Endothelial cell of umbilical vein (primary cell): ENCODE results near the gene SLC12A8. TPM values are rescaled to one million over a fixed set of nuclear protein-coding genes. Genes with fewer than 3 reads are reported as not detected.

Experiments used
- BruUV-seq: library from RNA; stranded (reverse); fragments of 400-500 nt; replicated peaks from 2 replicates; lab custom pipeline; 2021; lab: Mats Ljungman, UMichigan
- CTCF ChIA-PET: fragments of 300-600, 350-600 bp; sonication (Branson Sonifier 250); formaldehyde crosslinking; loops from one replicate; lab custom pipeline; 2021; ENCODE audit warnings: antibody characterized with exemption, inconsistent platforms; lab: Charles Lee
- POLR2A ChIA-PET: fragments of 300-600, 350-600 bp; sonication (Branson Sonifier 250); formaldehyde crosslinking; loops from one replicate; lab custom pipeline; 2021; ENCODE audit warnings: antibody characterized with exemption, inconsistent platforms; lab: Charles Lee
- DNase-seq: peaks from one replicate; pipeline ENCODE4 v3.0.0-alpha.2; 2011; ENCODE audit warnings: low read depth, low spot score
- FAIRE-seq: peaks from 2 replicates; lab custom pipeline; 2011; peaks lifted over from hg19 to GRCh38; lab: Jason Lieb, UNC
- H2AFZ ChIP-seq: 2 replicates; pipeline ENCODE4 v1.6.0; 2012; ENCODE audit warnings: low read depth, low read length, control low read depth, inconsistent platforms
- H3K27ac ChIP-seq: 2 replicates; pipeline ENCODE4 v1.5.1; 2011; ENCODE audit warnings: low read depth, mild to moderate bottlenecking, control low read depth, low read length, moderate library complexity; ENCODE audit not compliant: insufficient read depth
- H3K27me3 ChIP-seq, 2 experiments: 2 replicates each; pipeline versions ENCODE4 v1.6.0 to v1.6.1; 2011; ENCODE audit warnings: low read length in 2 of 2, mixed read lengths in 1 of 2; ENCODE audit not compliant: control insufficient read depth in 2 of 2, insufficient read depth in 2 of 2
- H3K36me3 ChIP-seq, 2 experiments: 2 replicates in 1 of 2; 3 replicates in 1 of 2; pipeline ENCODE4 v1.5.1; 2011; ENCODE audit warnings: low read length in 2 of 2, mild to moderate bottlenecking in 1 of 2, moderate library complexity in 1 of 2; ENCODE audit not compliant: control insufficient read depth in 2 of 2, insufficient read depth in 2 of 2; ENCODE audit errors: extremely low read depth in 1 of 2
- H3K4me1 ChIP-seq: 3 replicates; pipeline ENCODE4 v1.5.1; 2011; ENCODE audit warnings: mild to moderate bottlenecking, low read length; ENCODE audit not compliant: control insufficient read depth, insufficient read depth; ENCODE audit errors: extremely low read depth
- H3K4me2 ChIP-seq: 2 replicates; pipeline ENCODE4 v1.6.1; 2011; ENCODE audit warnings: low read length, control low read depth, mixed read lengths; ENCODE audit not compliant: insufficient read depth
- H3K4me3 ChIP-seq, 3 experiments: fragments of 200-600 bp in 1 of 3; sonication (generic), shearing (Covaris generic) in 1 of 3; replicated peaks in 1 of 3; 2 replicates each; pipeline ENCODE4 v1.5.1; 2011 to 2016; ENCODE audit warnings: control low read depth in 3 of 3, low read length in 3 of 3, mild to moderate bottlenecking in 2 of 3, inconsistent platforms in 1 of 3, low read depth in 1 of 3, moderate library complexity in 1 of 3; ENCODE audit not compliant: insufficient read depth in 1 of 3
- H3K79me2 ChIP-seq: 2 replicates; pipeline ENCODE4 v1.6.0; 2012; ENCODE audit warnings: low read length, inconsistent platforms; ENCODE audit not compliant: control insufficient read depth, insufficient read depth
- H3K9ac ChIP-seq: replicated peaks from 2 replicates; pipeline ENCODE3; 2011; ENCODE audit warnings: low read length, control low read depth; ENCODE audit not compliant: insufficient read depth; ENCODE audit errors: extremely low read depth
- H3K9me1 ChIP-seq: replicated peaks from 3 replicates; pipeline ENCODE4 v1.6.0; 2011; ENCODE audit warnings: mild to moderate bottlenecking, low read length; ENCODE audit not compliant: control insufficient read depth, insufficient read depth; ENCODE audit errors: extremely low read depth
- H3K9me3 ChIP-seq: replicated peaks from 2 replicates; pipeline ENCODE4 v1.5.1; 2012; ENCODE audit warnings: low read length, inconsistent platforms; ENCODE audit not compliant: control insufficient read depth, insufficient read depth
- H4K20me1 ChIP-seq: replicated peaks from 2 replicates; pipeline ENCODE3; 2011; ENCODE audit warnings: mild to moderate bottlenecking, low read length; ENCODE audit not compliant: control insufficient read depth, insufficient read depth; ENCODE audit errors: extremely low read depth
- CTCF ChIP-seq, 2 donors: IDR thresholded peaks; 1 replicate in 1 of 2; 2 replicates in 1 of 2; pipeline ENCODE4 v1.5.1; 2011; ENCODE audit warnings: low read length in 2 of 2, mild to moderate bottlenecking in 2 of 2, moderate library complexity in 2 of 2, control low read depth in 1 of 2, inconsistent platforms in 1 of 2, low read depth in 1 of 2; ENCODE audit not compliant: insufficient read depth in 1 of 2; ENCODE audit errors: extremely low read depth in 1 of 2
- EZH2 ChIP-seq: IDR thresholded peaks from 2 replicates; pipeline ENCODE4 v1.6.1; 2012; ENCODE audit warnings: borderline replicate concordance, low read depth, mild to moderate bottlenecking, moderate library complexity, low read length, inconsistent platforms; ENCODE audit not compliant: severe bottlenecking
- FOS ChIP-seq: IDR thresholded peaks from 2 replicates; pipeline ENCODE4 v1.6.1; 2011; ENCODE audit warnings: mild to moderate bottlenecking, low read length, moderate library complexity, borderline replicate concordance; ENCODE audit not compliant: insufficient read depth
- GATA2 ChIP-seq: IDR thresholded peaks from 2 replicates; pipeline ENCODE4 v1.7.0; 2011; ENCODE audit warnings: low read depth, mild to moderate bottlenecking, moderate library complexity, mixed read lengths, low read length; ENCODE audit not compliant: insufficient read length, insufficient read depth
- JUN ChIP-seq: IDR thresholded peaks from 2 replicates; pipeline ENCODE4 v1.6.1; 2011; ENCODE audit warnings: borderline replicate concordance, low read depth; ENCODE audit not compliant: insufficient read length, insufficient read depth
- MAX ChIP-seq: IDR thresholded peaks from 2 replicates; pipeline ENCODE4 v1.6.1; 2011; ENCODE audit not compliant: insufficient read depth, insufficient read length
- MYC ChIP-seq: IDR thresholded peaks from one replicate; pipeline ENCODE4 v1.6.1; 2011; ENCODE audit warnings: mild to moderate bottlenecking, low read depth, low read length
- POLR2A ChIP-seq: IDR thresholded peaks from 2 replicates; pipeline ENCODE4 v1.6.1; 2012; ENCODE audit warnings: low read depth, mild to moderate bottlenecking, control low read depth, low read length
- POLR2AphosphoS5 ChIP-seq: IDR thresholded peaks from 2 replicates; pipeline ENCODE4 v1.6.1; 2012; ENCODE audit warnings: low read depth, mild to moderate bottlenecking, control low read depth, low read length, moderate library complexity; ENCODE audit not compliant: insufficient read depth
- dilution Hi-C: fragments of 300-500 bp; cut with MboI; formaldehyde crosslinking; loops from one replicate; pipeline ENCODE4 v1.15.0; 2019; ENCODE audit warnings: low sequenced_read_pairs; ENCODE audit not compliant: extremely low pct_ligation_motif_present
- intact Hi-C: fragments of 100-400 bp; cut with micrococcal nuclease; formaldehyde crosslinking; loops from one replicate; pipeline ENCODE4 v1.10.0; 2022
- polyA plus RNA-seq, 4 experiments: library from polyadenylated mRNA; depleted of rRNA in 3 of 4; stranded (reverse) in 3 of 4; unstranded in 1 of 4; fragments of >200 nt; gene quantifications; 2 replicates each; pipeline versions ENCODE4 v1.2.1 to v1.2.3, GENCODE V29; 2011 to 2012; ENCODE audit warnings: missing spikeins in 1 of 4
- total RNA-seq: library from RNA; stranded (reverse); gene quantifications from 2 replicates; pipeline ENCODE4 v1.2.3, GENCODE V29; 2021

Gene SLC12A8
- total and polyA plus RNA-seq, 2 donors (not counting 3 experiments of a cell fraction or from before 2014, with no cell fraction given): 0.86 to 0.90 TPM

GRCh38 chr3:125115640-125116039 is 96.9 kb downstream of the SLC12A8 start:
- H3K4me2 ChIP-seq: no peak overlapping the region
- no peak for DNase-seq
- no peak overlapping the region for H3K27ac ChIP-seq
- FAIRE-seq: no peak
- H2AFZ ChIP-seq: peak overlapping the region; percentile 20
- no peak overlapping the region for H3K9ac ChIP-seq
- no peaks in the 10 kb centered on the region for H3K36me3 ChIP-seq
- H3K4me1 ChIP-seq: peaks cover 6% of the 10 kb centered on the region
- no peaks in the 10 kb centered on the region for H3K9me1 ChIP-seq
- H3K9me3 ChIP-seq: no peaks in the 10 kb centered on the region
- no peak overlapping the region for H3K4me3 ChIP-seq
- intact Hi-C loops: no loop called here
- CTCF ChIA-PET: interaction anchor here (0.6 to 1.6 kb wide), 3 partner anchors 14 to 90 kb away, joined by 3 to 4 read pairs (median 3); no protein-coding TSS in a partner anchor
- POLR2A ChIA-PET: no interaction called here
- dilution Hi-C loops: no loop called here
- no peaks in the 10 kb centered on the region for H3K27me3 ChIP-seq
- no TSS peak for BruUV-seq
- H4K20me1 ChIP-seq: no peaks in the 10 kb centered on the region
- TF ChIP-seq CTCF (IDR thresholded peaks at IDR 0.05; ENCODE audit: extremely low read depth in 1 of 2, insufficient read depth in 1 of 2, low read depth in 1 of 2, low read length in 2 of 2): no peak
- TF ChIP-seq POLR2A: no peak
- no peak for TF ChIP-seq GATA2
- TF ChIP-seq POLR2AphosphoS5: no peak
- TF ChIP-seq EZH2: no peak
- TF ChIP-seq MYC: no peak
- TF ChIP-seq MAX: no peak
- no peak for TF ChIP-seq FOS
- no peak for TF ChIP-seq JUN
- H3K79me2 ChIP-seq: no peaks in the 10 kb centered on the region
